EH (cell line): ENCODE results near the gene CCT8L2.
"Not testable (repeated sequence)": the region's sequence is repeated elsewhere in the genome, so short reads cannot be mapped to it uniquely, and the experiment has no call there.

Experiments used
- DNase-seq: peaks from one replicate; pipeline ENCODE4 v3.0.0-alpha.2; 2015; ENCODE audit warnings: low read depth

Gene CCT8L2

DNA sequence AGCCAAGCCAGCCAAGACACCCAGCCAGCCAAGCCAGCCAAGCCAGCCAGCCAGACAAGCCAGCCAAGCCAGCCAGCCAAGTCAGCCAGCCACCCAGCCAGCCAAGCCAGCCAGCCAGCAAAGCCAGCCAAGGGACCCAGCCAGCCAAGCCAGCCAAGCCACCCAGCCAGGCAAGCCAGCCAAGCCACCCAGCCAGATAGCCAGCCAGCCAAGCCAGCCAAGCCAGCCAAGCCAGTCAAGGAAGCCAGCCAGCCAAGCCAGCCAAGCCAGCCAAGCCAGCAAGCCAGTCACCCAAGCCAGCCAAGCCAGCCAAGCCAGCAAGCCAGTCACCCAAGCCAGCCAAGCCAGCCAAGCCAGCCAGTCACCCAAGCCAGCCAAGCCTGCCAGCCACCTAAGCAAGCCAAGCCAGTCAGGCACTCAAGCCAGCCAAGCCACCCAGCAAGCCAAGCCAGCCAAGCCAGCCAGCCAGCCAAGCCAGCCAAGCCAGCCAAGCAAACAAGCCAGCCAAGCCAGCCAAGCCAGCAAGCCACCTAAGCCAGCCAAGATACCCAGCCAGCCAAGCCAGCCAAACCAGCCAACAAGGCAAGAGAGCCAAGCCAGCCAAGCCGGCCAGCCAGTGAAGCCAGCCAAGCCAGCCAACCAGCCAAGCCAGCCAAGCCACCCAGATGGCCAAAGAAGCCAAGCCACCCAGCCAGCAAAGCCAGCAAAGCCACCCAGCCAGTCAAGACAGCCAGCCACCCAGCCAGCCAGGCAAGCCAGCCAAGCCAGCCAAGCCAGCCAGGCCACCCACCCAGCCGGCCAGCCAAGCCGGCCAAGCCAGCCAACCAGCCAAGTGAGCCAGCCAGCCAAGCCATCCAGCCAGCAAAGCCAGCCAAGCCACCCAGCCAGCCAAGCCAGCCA, 33.3 kb downstream of the CCT8L2 start:
- DNase-seq, result no peak

DNA sequence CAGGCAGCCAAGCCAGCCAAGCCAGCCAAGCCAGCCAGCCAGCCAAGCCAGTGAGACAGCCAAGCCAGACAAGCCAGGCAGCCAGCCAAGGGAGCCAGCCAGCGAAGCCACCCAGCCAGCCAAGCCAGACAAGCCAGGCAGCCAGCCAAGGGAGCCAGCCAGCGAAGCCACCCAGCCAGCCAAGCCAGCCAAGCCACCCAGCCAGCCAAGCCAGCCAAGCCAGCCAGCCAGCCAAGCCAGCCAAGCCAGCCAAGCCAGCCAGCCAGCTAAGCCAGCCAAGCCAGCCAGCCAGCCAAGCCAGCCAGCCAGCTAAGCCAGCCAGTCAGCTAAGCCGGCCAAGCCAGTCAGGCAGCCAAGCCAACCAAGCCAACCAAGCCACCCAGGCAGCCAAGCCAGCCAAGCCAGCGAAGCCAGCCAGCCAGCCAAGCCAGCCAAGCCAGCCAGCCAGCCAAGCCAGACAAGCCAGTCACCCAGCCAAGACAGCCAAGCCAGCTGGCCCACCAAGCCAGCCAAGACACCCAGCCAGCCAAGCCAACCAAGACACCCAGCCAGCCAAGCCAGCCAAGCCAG, 34.1 kb downstream of the CCT8L2 start:
- not testable (repeated sequence) for DNase-seq

DNA sequence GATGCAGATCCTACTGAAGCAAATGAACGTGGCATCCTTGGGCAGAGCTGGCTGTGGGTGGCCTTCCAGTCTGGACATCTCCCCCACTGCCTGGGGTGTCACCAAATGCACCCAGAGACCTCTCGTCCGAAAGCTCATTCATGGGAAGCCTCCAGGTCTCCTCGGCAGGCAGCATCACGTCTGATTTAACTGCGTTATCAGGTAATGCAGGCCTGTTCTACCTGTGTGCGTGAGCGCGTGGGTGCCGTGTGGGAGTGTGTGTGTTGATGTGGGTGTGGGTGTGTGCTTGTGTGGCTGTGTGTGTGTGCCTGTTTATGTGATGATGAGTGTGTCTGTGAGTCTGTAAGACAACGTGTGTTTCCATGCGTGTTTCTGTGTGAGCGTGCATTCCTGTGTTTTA, 35.1 kb downstream of the CCT8L2 start:
- not testable (repeated sequence) for DNase-seq

DNA sequence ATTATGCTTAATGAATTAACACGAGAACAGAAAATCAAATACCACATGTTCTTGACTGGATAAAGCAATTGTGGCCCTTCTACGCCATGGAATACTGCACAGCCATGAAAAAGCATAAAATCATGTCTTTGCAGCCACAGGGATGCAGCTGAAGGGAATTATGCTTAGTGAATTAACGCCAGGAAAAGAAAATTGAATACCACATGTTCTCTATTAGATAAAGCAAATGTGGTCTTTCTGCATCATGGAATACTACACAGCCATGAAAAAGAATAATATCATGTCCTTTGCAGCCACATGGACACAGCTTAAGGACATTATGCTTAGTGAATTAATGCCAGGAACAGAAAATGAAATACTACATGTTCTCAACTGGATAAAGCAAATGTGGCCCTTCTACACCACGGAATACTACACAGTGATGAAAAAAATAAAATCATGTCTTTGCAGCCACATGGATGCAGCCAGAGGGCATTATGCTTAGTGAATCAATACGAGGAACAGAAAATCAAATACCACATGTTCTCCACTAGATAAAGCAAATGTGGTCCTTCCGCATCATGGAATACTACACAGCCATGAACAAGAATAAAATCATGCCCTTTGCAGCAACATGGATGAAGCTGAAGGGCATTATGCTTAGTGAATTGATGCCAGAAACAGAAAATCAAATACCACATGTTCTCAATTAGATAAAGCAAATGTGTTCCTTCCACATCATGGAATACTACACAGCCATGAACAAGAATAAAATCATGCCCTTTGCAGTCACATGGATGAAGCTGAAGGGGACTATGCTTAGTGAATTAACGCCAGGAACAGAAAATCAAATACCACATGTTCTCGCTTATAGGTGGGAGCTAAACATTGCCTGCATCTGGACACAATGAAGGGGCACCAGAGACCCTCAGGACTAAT, 37.3 kb downstream of the CCT8L2 start:
- DNase-seq, result not testable (repeated sequence)

DNA sequence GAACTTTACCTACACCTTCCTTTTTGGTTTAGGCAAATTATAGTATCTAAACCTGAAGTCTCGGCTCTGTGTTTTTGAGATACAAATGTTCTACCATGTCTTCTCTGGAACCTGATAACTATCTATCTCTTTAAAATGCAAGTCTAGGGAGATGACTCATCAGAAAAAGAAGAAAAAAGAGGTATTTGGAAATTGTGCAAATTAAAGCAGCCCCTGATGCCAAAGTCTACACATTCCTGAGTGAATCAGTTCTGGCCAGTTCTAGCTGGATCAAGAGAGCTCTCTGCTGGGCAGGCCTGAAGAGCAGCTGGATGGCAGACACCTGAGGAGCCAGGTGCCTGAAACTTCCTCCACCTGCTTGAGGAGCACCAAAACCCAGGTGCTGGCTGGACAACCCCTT, 49.3 kb downstream of the CCT8L2 start:
- not testable (repeated sequence) for DNase-seq
